Heart right ventricle (tissue), 16 donors: Measurements from ENCODE around the gene LRRC56. TPM values are rescaled to one million over a fixed set of nuclear protein-coding genes. Genes with fewer than 3 reads are reported as not detected.
A peak's percentile ranks its signal among the peaks of the same experiment; 100 is the strongest.

Experiments
- ATAC-seq, 8 donors: fragments of 200-7000 bp; cut with Tn5 transposase; one replicate each; pipeline ENCODE4 v1.9.1; 2020; ENCODE audit warnings: mild to moderate bottlenecking in 8 of 8, moderate library complexity in 8 of 8, moderate number of reproducible peaks in 1 of 8
- DNase-seq, 2 donors: peaks; one replicate each; pipeline ENCODE4 v3.0.0-alpha.2; 2020
- H3K27ac ChIP-seq, 10 donors: fragments of 200-600 bp; sonication (generic) in 2 of 10; one replicate each; pipeline versions ENCODE4 v1.5.0 to v1.8.0; 2020 to 2022; ENCODE audit warnings: mild to moderate bottlenecking in 3 of 10
- H3K27me3 ChIP-seq, 7 donors: fragments of 200-600 bp; one replicate each; pipeline ENCODE4 v1.8.0; 2021 to 2022; ENCODE audit warnings: mild to moderate bottlenecking in 2 of 7
- H3K36me3 ChIP-seq, 9 donors: fragments of 200-600 bp; sonication (generic) in 1 of 9; one replicate each; pipeline versions ENCODE4 v1.5.0 to v1.8.0; 2020 to 2022; ENCODE audit warnings: mild to moderate bottlenecking in 2 of 9
- H3K4me1 ChIP-seq, 9 donors: fragments of 200-600 bp; sonication (generic) in 1 of 9; one replicate each; pipeline versions ENCODE4 v1.5.0 to v1.8.0; 2020 to 2022; ENCODE audit warnings: mild to moderate bottlenecking in 4 of 9
- H3K4me3 ChIP-seq, 10 donors: fragments of 200-600 bp; sonication (generic) in 2 of 10; one replicate each; pipeline versions ENCODE4 v1.5.0 to v1.8.0; 2020 to 2022; ENCODE audit warnings: mild to moderate bottlenecking in 7 of 10, moderate library complexity in 2 of 10
- H3K9me3 ChIP-seq, 11 donors: fragments of 200-600 bp in 10 of 11; sonication (generic) in 2 of 11; one replicate each; pipeline versions ENCODE4 v1.5.0 to v1.8.0; 2013 to 2022; ENCODE audit warnings: mild to moderate bottlenecking in 2 of 11, control low read depth in 1 of 11, moderate library complexity in 1 of 11
- WGBS, 2 donors: extraction: QIAGEN DNeasy Blood & Tissue Kit; methylation state at CpG; one replicate each; pipeline ENCODE4 v1.1.7; 2013; ENCODE audit warnings: inconsistent platforms in 1 of 2; 5-methylcytosine and 5-hydroxymethylcytosine counted together
- intact Hi-C, 10 donors: fragments of 100-400 bp; cut with DNase I; formaldehyde crosslinking; loops; one replicate each; pipeline versions ENCODE4 v1.11.1 to v1.14.2; 2022
- polyA plus RNA-seq, 2 donors: library from polyadenylated mRNA; stranded (reverse); fragments of 200-250 nt; gene quantifications; one replicate each; pipeline ENCODE4 v1.2.3, GENCODE V29; 2013
- total RNA-seq, 10 donors: library from RNA; stranded (reverse); fragmentation: NEBNext Ultra II Directional in 3 of 10; extraction: Animal tissue kit (Norgen Biotek cat#: 25700) in 3 of 10; gene quantifications; one replicate each; pipeline versions ENCODE4 v1.2.1 to v1.2.4, GENCODE V29; 2021 to 2023
- TF ChIP-seq, protein P1 (sequence below), 9 donors: fragments of 200-600 bp; sonication (generic) in 2 of 9; IDR thresholded peaks; one replicate each; pipeline versions ENCODE4 v1.5.0 to v1.8.0; 2021 to 2022; ENCODE audit warnings: antibody characterized with exemption in 9 of 9, mild to moderate bottlenecking in 5 of 9, moderate library complexity in 1 of 9
- donor health status: Arrhythmogenic right ventricular cardiomyopathy.
- donor health status: ischemic (EF 13 %, LVEDD 7.1; RV severe dilation, severe dysfunction).
- donor health status: healthy with polysubstance abuse.
- donor health status: DM: no; HTN: yes; CAD: no.
- donor health status: DM: no; HTN: no; CAD: no.
- donor health status: ischemic (EF 25% LVEDD 6.9; RV normal size, moderate dysfunction).
- donor health status: ischemic (EF 25% LVEDD 5.7; RV mildly dilated, moderate dysfunction).
- donor health status: healthy.
- donor health status: DM: yes; HTN: yes; CAD: no.
- donor health status: Ischemic cardiomyopathy.
- donor health status: ischemic (EF 35%, LVEDD 5.7; RV mildly dilated, moderate dysfunction).
- donor health status: nonischemic (EF 11% LVEDD 7.7; RV severe dilation, severe dysfunction).
- donor health status: DM: yes; HTN: yes; CAD: no.
- donor health status: PGD.
- donor health status: ischemic (EF 29% LVEDD 5.4; RV normal size, mild dysfunction).
- donor health status: nonischemic (EF 23%, LVEDD 6.1; RV moderate dilation, normal function).

LRRC56 gene
- total and polyA plus RNA-seq, 12 donors = 0.13 to 0.49 (median 0.21) TPM; not detected in 2

DNA sequence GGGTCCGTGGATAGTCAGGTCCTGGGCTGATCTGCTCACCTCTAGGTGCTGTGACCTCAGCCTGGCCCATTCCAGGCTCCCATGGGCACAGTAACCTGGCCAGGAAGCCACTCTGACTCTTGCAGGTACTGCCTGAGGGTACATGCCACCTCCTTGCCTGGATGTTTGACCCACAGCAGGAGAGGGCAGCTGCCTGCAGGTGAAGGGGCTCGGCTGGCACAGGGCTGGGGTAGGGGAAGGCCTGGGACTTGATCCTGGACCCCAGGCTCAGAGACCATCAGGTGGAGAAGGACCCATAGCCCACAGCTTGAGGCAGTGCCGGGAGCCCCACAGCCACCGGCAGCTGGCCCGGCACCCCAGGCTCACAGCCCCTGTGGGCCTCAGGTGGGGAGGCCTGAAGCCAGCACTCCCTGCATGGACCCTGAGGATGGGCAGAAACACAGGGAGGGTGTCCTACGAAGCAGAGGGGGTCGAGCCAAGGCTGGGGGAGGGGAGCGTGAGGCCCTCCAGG, 2.7 kb downstream of the LRRC56 start:
- H3K36me3 ChIP-seq = peaks cover 0 to 2% (median 0%) of the 10 kb centered on the region in 9 donors
- WGBS, 2 donors = 89 to 90% methylated on average over 8 of the region's 8 CpGs
- H3K9me3 ChIP-seq = no peaks in the 10 kb centered on the region
- no peak overlapping the region for H3K27ac ChIP-seq
- TF ChIP-seq, protein P1, sequence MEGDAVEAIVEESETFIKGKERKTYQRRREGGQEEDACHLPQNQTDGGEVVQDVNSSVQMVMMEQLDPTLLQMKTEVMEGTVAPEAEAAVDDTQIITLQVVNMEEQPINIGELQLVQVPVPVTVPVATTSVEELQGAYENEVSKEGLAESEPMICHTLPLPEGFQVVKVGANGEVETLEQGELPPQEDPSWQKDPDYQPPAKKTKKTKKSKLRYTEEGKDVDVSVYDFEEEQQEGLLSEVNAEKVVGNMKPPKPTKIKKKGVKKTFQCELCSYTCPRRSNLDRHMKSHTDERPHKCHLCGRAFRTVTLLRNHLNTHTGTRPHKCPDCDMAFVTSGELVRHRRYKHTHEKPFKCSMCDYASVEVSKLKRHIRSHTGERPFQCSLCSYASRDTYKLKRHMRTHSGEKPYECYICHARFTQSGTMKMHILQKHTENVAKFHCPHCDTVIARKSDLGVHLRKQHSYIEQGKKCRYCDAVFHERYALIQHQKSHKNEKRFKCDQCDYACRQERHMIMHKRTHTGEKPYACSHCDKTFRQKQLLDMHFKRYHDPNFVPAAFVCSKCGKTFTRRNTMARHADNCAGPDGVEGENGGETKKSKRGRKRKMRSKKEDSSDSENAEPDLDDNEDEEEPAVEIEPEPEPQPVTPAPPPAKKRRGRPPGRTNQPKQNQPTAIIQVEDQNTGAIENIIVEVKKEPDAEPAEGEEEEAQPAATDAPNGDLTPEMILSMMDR (IDR thresholded peaks at IDR 0.05) = no peak
- ATAC-seq (no peak), DNase-seq (no peak)
- peaks cover 0 to 25% (median 14%) of the 10 kb centered on the region in 7 donors for H3K27me3 ChIP-seq
- intact Hi-C loops = loop anchor here in 1 of 10 donors (10.0 kb wide), 1 partner anchor 85 kb away; the partner anchor contains the start of genes CDHR5 and SCT
- no peak overlapping the region for H3K4me3 ChIP-seq
- H3K4me1 ChIP-seq = peaks cover 6 to 21% (median 19%) of the 10 kb centered on the region in 9 donors

DNA sequence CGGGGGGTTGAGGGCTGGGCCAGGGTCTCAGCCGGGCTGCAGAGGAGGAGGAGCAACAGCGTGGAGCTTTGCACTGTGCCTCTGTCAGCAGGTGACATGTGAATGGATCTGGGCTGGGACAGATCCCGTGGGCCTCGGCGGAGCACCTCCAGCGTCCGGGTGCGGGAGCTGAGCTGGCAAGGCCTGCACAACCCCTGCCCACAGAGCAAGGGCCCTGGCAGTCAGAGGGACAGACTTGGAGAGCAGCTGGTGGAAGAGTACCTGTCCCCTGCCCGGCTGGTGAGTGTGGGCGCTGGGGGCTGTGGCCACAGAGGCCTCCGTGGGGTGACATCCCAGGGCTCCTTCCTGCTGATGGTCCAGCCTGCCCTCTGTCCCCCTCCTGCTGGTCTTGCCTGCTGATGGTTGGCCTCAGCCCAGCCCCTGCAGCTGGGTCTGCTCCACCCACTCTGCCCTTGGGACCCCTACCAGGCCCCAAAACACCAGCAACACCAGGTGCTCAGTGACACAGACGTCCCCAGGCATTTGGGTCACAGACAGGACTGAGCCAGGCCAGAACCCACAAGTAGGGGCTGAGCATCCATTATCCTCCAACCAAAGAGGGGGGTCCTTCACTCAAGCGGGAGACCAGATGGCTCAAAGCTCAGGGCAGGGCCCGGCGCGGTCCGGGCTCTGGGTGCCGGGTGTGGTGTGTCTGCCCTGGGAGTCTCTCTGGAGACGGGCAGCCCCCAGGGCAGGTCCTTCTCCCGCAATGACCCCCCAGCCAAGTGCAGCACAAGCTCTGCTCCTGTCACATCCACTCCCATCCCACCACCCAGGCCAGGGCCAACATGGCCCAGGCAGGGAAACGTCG, 3.5 kb downstream of the LRRC56 start:
- H3K27me3 ChIP-seq = peaks cover 0 to 25% (median 14%) of the 10 kb centered on the region in 7 donors
- H3K9me3 ChIP-seq = no peaks in the 10 kb centered on the region
- ATAC-seq (no peak), DNase-seq (peak in 1 of 2 donors; percentile 7)
- intact Hi-C loops = no loop called here
- no peak overlapping the region for H3K4me3 ChIP-seq
- TF ChIP-seq, protein P1 (IDR thresholded peaks at IDR 0.05) = no peak
- WGBS, 2 donors = 85 to 87% methylated on average over 23 of the region's 23 CpGs
- peaks cover 0 to 2% (median 0%) of the 10 kb centered on the region in 9 donors for H3K36me3 ChIP-seq
- peaks cover 6 to 20% (median 19%) of the 10 kb centered on the region in 9 donors for H3K4me1 ChIP-seq
- no peak overlapping the region for H3K27ac ChIP-seq

DNA sequence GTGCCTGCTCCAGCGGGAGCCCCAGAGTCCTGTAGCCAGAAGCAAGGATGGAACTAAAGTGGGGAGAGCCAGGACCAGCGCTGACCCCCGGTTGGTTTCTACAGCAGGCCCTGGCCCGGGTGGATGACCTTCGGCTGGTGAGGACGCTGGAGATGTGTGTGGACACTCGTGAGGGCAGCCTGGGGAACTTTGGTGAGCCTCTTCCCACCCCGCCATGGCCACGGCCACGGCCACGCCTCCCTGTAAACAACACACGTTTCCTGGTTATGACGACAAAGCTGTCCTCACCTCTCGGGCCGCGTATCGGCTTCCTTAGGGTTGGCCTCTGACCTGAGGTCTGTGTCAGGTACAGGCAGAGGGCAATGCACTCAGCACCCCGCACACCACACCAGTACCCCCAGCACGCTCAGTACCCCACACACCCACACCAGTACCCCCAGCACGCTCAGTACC, 4.1 kb downstream of the LRRC56 start:
- H3K27me3 ChIP-seq = peaks cover 0 to 19% (median 14%) of the 10 kb centered on the region in 7 donors
- H3K4me3 ChIP-seq = no peak overlapping the region
- no peaks in the 10 kb centered on the region for H3K9me3 ChIP-seq
- no peak overlapping the region for H3K27ac ChIP-seq
- TF ChIP-seq, protein P1 (IDR thresholded peaks at IDR 0.05) = no peak
- WGBS, 2 donors = 90 to 91% methylated on average over 20 of the region's 20 CpGs
- DNase-seq (no peak), ATAC-seq (no peak)
- intact Hi-C loops = no loop called here
- peaks cover 5 to 14% (median 13%) of the 10 kb centered on the region in 9 donors for H3K4me1 ChIP-seq
- peaks cover 0 to 2% (median 0%) of the 10 kb centered on the region in 9 donors for H3K36me3 ChIP-seq

DNA sequence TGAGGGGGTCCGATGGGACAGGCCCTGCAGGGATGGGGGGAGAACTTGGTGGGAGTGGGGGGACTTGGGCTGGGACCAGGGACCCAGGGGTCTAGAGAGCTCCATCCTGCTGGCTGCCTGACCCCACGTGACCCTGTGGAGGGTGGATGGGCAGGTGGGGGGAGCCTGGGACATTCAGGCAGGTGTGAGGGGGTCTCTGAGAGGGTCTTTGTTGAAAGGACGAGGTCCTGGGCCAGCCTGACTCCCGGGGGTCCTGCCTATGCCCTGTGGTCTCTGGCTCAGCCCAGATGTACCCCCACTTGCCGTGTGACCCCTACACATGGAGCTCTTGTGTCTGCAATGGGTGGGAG, 7.5 kb downstream of the LRRC56 start:
- no peak overlapping the region for H3K27ac ChIP-seq
- H3K36me3 ChIP-seq = no peaks in the 10 kb centered on the region
- ATAC-seq (peak in 2 of 8 donors; percentile 6 to 20), DNase-seq (no peak)
- no peak overlapping the region for H3K4me3 ChIP-seq
- H3K4me1 ChIP-seq = no peaks in the 10 kb centered on the region
- intact Hi-C loops = no loop called here
- 74 to 85% methylated on average over 5 of the region's 5 CpGs for WGBS, 2 donors
- no peaks in the 10 kb centered on the region for H3K9me3 ChIP-seq
- H3K27me3 ChIP-seq = peaks cover 0 to 6% (median 0%) of the 10 kb centered on the region in 7 donors
- TF ChIP-seq, protein P1 (IDR thresholded peaks at IDR 0.05) = no peak
